Esophagus (tissue), 2 donors: ENCODE results near the gene GRXCR1. TPM values are rescaled to one million over a fixed set of nuclear protein-coding genes. Genes with fewer than 3 reads are reported as not detected.

Experiments
- polyA plus RNA-seq, 2 donors: library from polyadenylated mRNA; stranded (reverse); fragments of 200-250 nt; gene quantifications; one replicate each; pipeline ENCODE4 v1.2.3, GENCODE V29; 2013
- donor health status: healthy with polysubstance abuse.
- donor health status: Bipolar disorder and iron deficiency.

GRXCR1 gene
- polyA plus RNA-seq, 2 donors = not detected

Other genes with a start within 250 kb of the GRXCR1 start
- gene ATP8A1, start 235.6 kb upstream of the GRXCR1 start, polyA plus RNA-seq = 1 to 10 TPM; 1.2 to 2.5 TPM